Measurements from ENCODE around the gene HSF2. TPM values are rescaled to one million over a fixed set of nuclear protein-coding genes. Genes with fewer than 3 reads are reported as not detected.

HSF2 gene
- total RNA-seq, 4 donors from 2014 or later: 2.3 to 17.0 (median 10.5) TPM

GRCh38 chr6:122416825-122417224, 17.4 kb downstream of the HSF2 start:
- intact Hi-C loops (cut with DNase I): no loop called here
- no peaks in the 10 kb centered on the region for H3K9me3 ChIP-seq
- no peak for DNase-seq
- no peaks in the 10 kb centered on the region for H3K27me3 ChIP-seq
- 85 to 86% methylated on average over 1 of the region's 1 CpG for WGBS, 2 donors
- H3K36me3 ChIP-seq: peaks cover 0 to 79% (median 0%) of the 10 kb centered on the region in 3 donors
- no peak overlapping the region for H3K27ac ChIP-seq
- no peak overlapping the region for H3K4me3 ChIP-seq
- no peak for TF ChIP-seq POLR2A (IDR thresholded peaks at IDR 0.05)
- no peak for TF ChIP-seq CTCF (IDR thresholded peaks at IDR 0.05)
- H3K4me1 ChIP-seq: no peaks in the 10 kb centered on the region

GRCh38 chr6:122422003-122422402, 22.6 kb downstream of the HSF2 start:
- Histone ChIP-seq H3K9me3 (no peaks in the 10 kb centered on the region), H3K4me3 (no peak overlapping the region), H3K4me1 (no peaks in the 10 kb centered on the region), H3K36me3 (peaks cover 0 to 89% (median 0%) of the 10 kb centered on the region in 3 donors), H3K27me3 (no peaks in the 10 kb centered on the region), H3K27ac (no peak overlapping the region)
- intact Hi-C loops (cut with DNase I): no loop called here
- TF ChIP-seq CTCF (IDR thresholded peaks at IDR 0.05): no peak
- TF ChIP-seq POLR2A (IDR thresholded peaks at IDR 0.05): no peak
- WGBS, 2 donors: 87 to 90% methylated on average over 2 of the region's 2 CpGs
- no peak for DNase-seq

GRCh38 chr6:122422614-122423267, 23.3 kb downstream of the HSF2 start:
- intact Hi-C loops (cut with DNase I): no loop called here
- H3K36me3 ChIP-seq: peaks cover 0 to 92% (median 0%) of the 10 kb centered on the region in 3 donors
- WGBS, 2 donors: 86% methylated on average over 1 of the region's 1 CpG
- no peaks in the 10 kb centered on the region for H3K27me3 ChIP-seq
- no peak overlapping the region for H3K4me3 ChIP-seq
- DNase-seq: no peak
- no peaks in the 10 kb centered on the region for H3K9me3 ChIP-seq
- no peak for TF ChIP-seq POLR2A (IDR thresholded peaks at IDR 0.05)
- TF ChIP-seq CTCF (IDR thresholded peaks at IDR 0.05): no peak
- no peak overlapping the region for H3K27ac ChIP-seq
- H3K4me1 ChIP-seq: no peaks in the 10 kb centered on the region

GRCh38 chr6:122423734-122424133, 24.3 kb downstream of the HSF2 start:
- Histone ChIP-seq H3K9me3 (no peaks in the 10 kb centered on the region), H3K27ac (no peak overlapping the region), H3K36me3 (peaks cover 0 to 95% (median 0%) of the 10 kb centered on the region in 3 donors), H3K4me3 (no peak overlapping the region), H3K4me1 (no peaks in the 10 kb centered on the region), H3K27me3 (no peaks in the 10 kb centered on the region)
- no peak for DNase-seq
- intact Hi-C loops (cut with DNase I): no loop called here
- 74 to 81% methylated on average over 1 of the region's 1 CpG for WGBS, 2 donors
- TF ChIP-seq CTCF (IDR thresholded peaks at IDR 0.05) (no peak), POLR2A (IDR thresholded peaks at IDR 0.05) (no peak)

- H3K36me3 ChIP-seq: peaks cover 0 to 94% (median 0%) of the 10 kb centered on the region in 3 donors
- H3K9me3 ChIP-seq: no peaks in the 10 kb centered on the region
- intact Hi-C loops (cut with DNase I): no loop called here
- DNase-seq: no peak
- no peak overlapping the region for H3K27ac ChIP-seq
- 93 to 95% methylated on average over 3 of the region's 3 CpGs for WGBS, 2 donors
- no peak for TF ChIP-seq CTCF (IDR thresholded peaks at IDR 0.05)
- no peak for TF ChIP-seq POLR2A (IDR thresholded peaks at IDR 0.05)
- H3K4me3 ChIP-seq: no peak overlapping the region
- no peaks in the 10 kb centered on the region for H3K4me1 ChIP-seq
- no peaks in the 10 kb centered on the region for H3K27me3 ChIP-seq
These were observed 27.1 kb downstream of the HSF2 start for GRCh38 chr6:122426597-122426996.

All from esophagus squamous epithelium (tissue), 5 donors.